Stimulated activated CD8-positive, alpha-beta memory T cell treated with anti-CD3 and anti-CD28 coated beads, Interleukin-12 subunit alpha, Interleukin-12 subunit beta, amount 100 ng/mL, for 24 hours (primary cell): Measurements from ENCODE around the gene LPIN1.
A peak's percentile ranks its signal among the peaks of the same experiment; 100 is the strongest.

Experiments
- DNase-seq: peaks from one replicate; pipeline ENCODE4 v3.0.0-alpha.2; 2020; ENCODE audit errors: extremely low read depth

LPIN1 gene

GRCh38 chr2:11784747-11785610, 38.5 kb downstream of the LPIN1 start:
- peak; percentile 12 for DNase-seq

GRCh38 chr2:11785611-11785940, 39.1 kb downstream of the LPIN1 start:
- no peak for DNase-seq

- no peak for DNase-seq
These were observed 39.8 kb downstream of the LPIN1 start for GRCh38 chr2:11786191-11786590.

GRCh38 chr2:11786592-11786991, 40.2 kb downstream of the LPIN1 start:
- DNase-seq, result no peak

- no peak for DNase-seq
These were observed 41.6 kb downstream of the LPIN1 start for GRCh38 chr2:11787991-11788390.

GRCh38 chr2:11788461-11789124, 42.2 kb downstream of the LPIN1 start:
- DNase-seq, result no peak

- DNase-seq, result no peak
These were observed 42.8 kb downstream of the LPIN1 start for GRCh38 chr2:11789243-11789642.

- no peak for DNase-seq
These were observed 43.8 kb downstream of the LPIN1 start for GRCh38 chr2:11790228-11790627.

- no peak for DNase-seq
These were observed 49.2 kb downstream of the LPIN1 start for GRCh38 chr2:11795590-11795989.

- DNase-seq, result no peak
These were observed 50.0 kb downstream of the LPIN1 start for GRCh38 chr2:11796190-11797171.

- no peak for DNase-seq
These were observed 51.4 kb downstream of the LPIN1 start for GRCh38 chr2:11797846-11798245.

GRCh38 chr2:11798701-11799435, 52.4 kb downstream of the LPIN1 start:
- no peak for DNase-seq

GRCh38 chr2:11799826-11800225, 53.4 kb downstream of the LPIN1 start:
- no peak for DNase-seq

GRCh38 chr2:11802782-11803191, 56.4 kb downstream of the LPIN1 start:
- no peak for DNase-seq

- no peak for DNase-seq
These were observed 58.6 kb downstream of the LPIN1 start for GRCh38 chr2:11805024-11805423.

- DNase-seq, result no peak
These were observed 59.5 kb downstream of the LPIN1 start for GRCh38 chr2:11805920-11806319.

- DNase-seq, result no peak
These were observed 61.0 kb downstream of the LPIN1 start for GRCh38 chr2:11807156-11808015.

- no peak for DNase-seq
These were observed 61.6 kb downstream of the LPIN1 start for GRCh38 chr2:11808016-11808400.

- no peak for DNase-seq
These were observed 63.3 kb downstream of the LPIN1 start for GRCh38 chr2:11809586-11810236.
